Activated T-helper 1 cell treated with Interleukin-2 at 50 U/mL for 16 hours (primary cell): ENCODE measurements around the gene NHEJ1.
"Not testable (repeated sequence)": the region's sequence is repeated elsewhere in the genome, so short reads cannot be mapped to it uniquely, and the experiment has no call there.

ENCODE experiments used
- DNase-seq: peaks from one replicate; pipeline ENCODE4 v3.0.0-alpha.2; 2020; ENCODE audit warnings: low read depth

NHEJ1 gene

DNA sequence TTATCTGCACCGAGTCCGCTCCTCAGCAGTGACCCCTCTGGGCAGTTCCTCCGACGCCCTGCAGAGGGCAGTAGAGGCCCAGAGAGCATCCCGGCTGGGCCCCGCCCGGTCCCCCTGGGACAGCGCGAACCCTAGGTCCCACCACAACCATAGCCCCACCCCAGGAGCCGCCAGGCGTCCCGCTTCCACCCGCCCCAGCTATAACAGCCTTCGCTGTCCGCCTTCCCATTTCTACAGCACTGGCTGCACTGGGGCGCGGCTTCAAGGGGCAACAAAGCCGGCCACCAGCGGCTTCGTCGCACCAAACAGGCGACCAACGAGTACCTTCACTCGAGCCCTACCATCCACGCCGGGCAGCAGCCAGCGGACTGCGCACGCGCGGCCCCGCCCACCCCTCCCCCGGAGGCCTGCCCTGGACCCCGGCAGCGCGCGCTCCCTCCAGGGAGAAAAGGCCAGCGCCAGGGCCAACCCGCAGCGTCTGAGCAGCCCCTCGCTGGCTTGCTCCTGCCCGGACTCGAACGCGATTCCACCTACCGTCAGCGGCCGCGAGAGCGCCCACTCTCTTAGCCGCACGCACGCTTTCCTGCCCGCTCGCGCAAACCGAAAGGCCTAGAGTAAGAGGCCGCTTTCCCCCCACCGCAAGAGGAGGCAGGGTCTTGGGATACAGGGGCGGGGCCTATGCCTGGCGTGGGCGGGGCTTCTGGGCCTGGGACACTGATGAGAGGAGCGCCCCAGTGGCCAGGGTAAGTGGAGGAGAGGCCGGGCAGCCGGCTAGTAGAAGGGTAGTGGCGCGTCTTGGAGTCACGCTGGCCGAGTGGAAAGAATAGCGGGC, at the start of gene NHEJ1:
Gene NHEJ1, minus strand, starts transcription at position 630 of the 832 bp plus-strand sequence. CDS start 2,453 bp downstream, outside the sequence.
- DNase-seq, result peak; percentile 85

DNA sequence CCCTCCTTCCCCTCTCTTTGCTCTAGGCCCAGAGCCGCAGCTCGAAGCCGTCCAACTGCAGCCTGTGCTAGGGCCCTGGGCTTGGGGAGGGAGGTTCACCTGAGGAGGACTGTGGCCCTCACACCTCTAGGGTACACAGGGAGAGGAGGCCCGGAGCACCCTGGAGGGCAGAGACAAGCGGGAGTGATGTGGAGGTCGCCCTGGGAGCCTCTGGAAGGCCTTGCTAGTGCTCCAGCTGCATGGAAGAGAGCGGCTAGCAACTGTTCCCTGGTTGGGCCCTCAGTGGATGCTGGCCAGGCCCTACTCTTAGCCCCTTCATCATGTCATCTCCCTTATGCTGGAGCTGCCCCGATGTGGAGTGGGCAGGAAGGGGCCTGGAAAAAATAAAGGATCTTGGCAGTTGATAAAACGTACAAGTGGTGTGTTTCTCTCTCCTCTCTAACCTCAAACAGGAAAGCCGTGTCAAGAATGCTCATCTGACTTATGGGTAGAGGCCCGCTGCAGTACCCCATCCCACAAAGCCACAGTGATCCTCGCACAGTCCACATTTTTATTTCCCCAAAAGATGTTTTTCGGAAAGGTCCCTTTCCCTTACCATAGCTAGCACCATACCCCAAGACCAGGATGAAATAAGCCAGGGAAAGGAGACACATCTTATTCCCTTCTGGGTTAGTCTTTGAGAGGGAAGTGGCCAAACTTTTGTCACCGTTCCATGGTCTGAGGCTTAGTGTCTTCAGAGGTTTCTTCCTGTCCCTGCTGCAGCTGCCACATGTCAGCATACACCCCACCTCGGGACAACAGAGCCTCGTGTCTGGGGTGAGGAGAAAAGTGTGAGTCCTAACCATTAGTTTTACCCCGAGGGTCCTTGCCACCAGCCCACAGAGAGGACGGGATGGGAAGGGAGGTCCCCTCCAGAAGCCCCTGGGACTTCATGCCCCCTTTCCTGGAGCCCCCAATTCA, 48.9 kb upstream of the NHEJ1 start:
- DNase-seq, result no peak

- no peak for DNase-seq
These were observed 47.5 kb upstream of the NHEJ1 start for GRCh38 chr2:219207884-219208740.

- no peak for DNase-seq
These were observed 46.7 kb upstream of the NHEJ1 start for GRCh38 chr2:219207134-219207883.

DNA sequence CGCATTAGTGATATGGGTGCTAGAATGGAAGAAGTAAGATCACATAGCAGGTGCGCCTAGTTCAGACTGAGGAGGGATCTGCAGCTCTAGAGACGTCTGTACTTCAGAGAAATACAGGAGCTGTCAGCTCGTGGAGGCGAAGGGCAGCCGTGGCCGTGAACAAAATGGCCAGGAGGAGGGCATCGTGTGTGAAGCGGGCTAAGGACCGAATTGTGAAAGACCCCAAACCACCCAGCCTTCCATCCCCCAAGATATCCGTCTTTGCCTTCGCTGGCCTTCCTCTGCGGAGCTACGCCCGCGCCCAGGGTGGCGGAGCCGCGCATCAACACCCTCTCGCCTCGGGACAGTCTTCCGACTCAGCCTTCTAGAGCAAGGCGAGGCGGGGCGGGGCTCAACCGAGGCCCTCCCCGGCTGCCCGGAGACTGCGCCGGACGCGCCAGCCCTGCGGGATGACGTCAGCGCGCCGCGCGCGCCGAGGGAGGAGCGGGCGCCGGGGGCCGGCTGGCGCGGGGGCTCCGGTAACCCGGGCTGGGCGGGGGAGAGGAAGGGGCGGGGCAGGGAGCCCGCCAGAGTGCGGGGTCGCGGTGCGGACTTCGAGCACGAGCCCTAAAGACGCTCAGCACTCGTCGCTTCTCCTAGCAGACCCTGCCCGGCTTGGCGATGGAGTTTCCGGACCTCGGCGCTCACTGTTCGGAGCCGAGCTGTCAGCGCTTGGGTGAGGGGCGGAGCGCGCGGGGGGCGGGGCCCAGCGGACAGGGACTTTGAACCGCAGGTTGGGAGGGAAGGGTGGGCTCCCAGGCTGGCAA, 45.9 kb upstream of the NHEJ1 start, which contains the start of gene ZFAND2B:
Gene ZFAND2B, plus strand, starts transcription at position 455 of the 806 bp plus-strand sequence. Its CDS starts 206 bp downstream, at position 661.
- peak; percentile 95 for DNase-seq

DNA sequence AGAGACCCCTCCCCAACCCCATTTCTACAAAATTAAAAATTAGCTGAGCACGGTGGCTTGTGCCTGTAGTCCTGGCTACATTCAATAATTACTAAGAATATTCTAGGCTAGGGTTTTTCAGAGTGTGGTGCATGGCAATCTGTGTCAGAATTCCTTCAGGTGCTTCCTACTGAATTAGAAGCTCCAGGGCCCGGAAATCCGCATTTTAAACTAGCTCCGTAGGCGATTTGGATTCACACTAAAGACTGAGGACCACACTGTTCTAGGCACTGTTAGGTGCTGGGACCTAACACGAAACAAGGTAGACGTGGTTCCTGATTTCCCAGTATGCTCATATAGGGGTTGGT, 45.3 kb upstream of the NHEJ1 start:
- no peak for DNase-seq

- no peak for DNase-seq
These were observed 44.5 kb upstream of the NHEJ1 start for GRCh38 chr2:219205165-219205538.

- no peak for DNase-seq
These were observed 44.0 kb upstream of the NHEJ1 start for GRCh38 chr2:219204425-219205164.

GRCh38 chr2:219201331-219201730, 40.7 kb upstream of the NHEJ1 start:
- DNase-seq, result not testable (repeated sequence)

DNA sequence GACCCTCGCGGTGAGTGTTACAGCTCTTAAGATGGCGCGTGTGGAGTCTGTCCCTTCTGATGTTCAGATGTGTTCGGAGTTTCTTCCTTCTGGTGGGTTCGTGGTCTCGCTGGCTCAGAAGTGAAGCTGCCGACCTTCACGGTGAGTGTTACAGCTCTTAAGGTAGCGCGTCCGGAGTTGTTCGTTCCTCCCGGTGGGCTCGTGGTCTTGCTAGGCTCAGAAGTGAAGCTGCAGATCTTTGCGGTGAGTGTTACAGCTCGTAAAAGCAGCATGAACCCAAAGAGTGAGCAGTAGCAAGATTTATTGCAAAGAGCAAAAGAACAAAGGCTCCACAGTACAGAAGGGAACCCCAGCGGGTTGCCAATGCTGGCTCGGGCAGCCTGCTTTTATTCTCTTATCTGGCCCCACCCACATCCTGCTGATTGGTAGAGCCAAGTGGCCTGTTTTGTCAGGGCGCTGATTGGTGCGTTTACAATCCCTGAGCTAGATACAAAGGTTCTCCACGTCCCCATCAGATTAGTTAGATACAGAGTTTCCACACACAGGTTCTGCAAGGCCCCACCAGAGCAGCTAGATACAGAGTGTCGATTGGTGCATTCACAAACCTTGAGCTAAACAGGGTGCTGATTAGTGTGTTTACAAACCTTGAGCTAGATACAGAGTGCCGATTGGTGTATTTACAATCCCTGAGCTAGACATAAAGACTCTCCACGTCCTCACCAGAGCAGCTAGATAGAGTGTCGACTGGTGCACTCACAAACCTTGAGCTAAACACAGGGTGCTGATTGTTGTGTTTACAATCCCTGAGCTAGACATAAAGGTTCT, 40.1 kb upstream of the NHEJ1 start:
- not testable (repeated sequence) for DNase-seq

GRCh38 chr2:219199470-219200211, 39.0 kb upstream of the NHEJ1 start:
- DNase-seq, result no peak

DNA sequence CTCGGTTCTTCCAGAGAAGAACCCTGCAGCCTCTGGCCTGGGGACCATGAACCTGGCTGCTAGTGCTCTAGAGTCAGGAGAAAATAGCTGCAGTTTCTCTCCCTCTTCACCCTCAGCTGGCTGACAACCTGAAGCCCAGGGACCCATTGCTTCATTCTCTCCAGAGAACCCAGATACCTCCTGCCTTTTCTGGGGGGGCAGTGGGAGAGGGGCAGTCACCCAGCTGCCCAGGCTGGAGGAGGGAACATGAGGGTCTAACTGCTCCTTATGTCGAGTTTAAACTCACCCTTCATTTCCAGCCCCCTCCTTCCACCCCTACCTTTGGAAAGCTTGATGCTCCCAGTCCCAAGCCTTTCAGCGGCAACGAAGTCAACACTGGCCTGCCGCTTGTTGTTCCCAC, 38.4 kb upstream of the NHEJ1 start:
- DNase-seq, result no peak

DNA sequence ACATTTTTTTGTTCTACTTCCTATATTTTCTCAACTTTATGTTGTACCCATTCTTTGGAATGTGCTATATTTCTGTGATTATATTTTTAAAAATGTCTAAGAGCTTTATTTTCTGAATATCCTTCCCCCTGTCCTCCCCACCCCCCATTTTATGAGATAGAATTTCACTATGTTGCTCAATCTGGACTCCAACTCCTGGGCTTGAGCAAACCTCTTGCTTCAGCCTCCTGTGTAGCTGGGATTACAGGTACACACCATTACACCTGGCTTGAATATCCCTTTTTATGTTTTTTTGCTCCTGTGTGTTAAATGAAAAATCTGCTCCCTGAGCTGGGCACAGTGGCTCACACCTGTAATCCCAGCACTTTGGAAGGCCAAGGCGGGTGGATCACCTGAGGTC, 36.8 kb upstream of the NHEJ1 start:
- no peak for DNase-seq

DNA sequence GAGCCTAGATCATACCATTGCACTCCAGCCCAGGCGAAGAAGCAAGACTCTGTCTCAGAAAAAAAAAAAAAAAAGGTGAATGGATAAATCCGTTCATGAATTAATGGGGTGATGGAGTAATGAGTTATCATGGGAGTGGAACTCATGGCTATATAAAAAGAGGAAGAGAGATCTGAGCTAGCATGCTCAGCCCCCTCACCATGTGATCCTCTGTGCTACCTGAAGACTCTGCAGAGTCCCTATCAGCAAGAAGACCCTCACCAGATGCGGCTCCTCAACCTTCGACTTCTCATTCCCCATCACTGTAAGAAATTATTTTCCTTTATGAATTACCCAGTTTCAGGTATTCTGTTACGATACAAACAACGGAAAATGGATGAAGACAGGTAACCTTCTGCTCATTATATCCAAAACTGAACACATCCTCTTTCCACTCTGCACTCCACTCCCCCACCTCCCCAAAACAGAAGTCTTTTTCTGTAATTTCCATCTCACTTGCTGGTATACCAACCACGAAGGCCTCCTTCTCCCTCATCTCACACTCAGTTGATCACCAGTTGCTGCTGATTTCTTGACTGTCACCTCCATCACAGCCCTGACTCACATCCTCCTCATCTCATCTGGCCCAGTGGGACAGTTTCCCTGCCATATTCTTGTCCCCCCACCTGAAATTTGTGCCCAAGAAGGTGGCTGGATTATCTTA, 26.3 kb upstream of the NHEJ1 start:
- DNase-seq, result no peak

GRCh38 chr2:219184121-219184520, 23.5 kb upstream of the NHEJ1 start:
- DNase-seq, result no peak

DNA sequence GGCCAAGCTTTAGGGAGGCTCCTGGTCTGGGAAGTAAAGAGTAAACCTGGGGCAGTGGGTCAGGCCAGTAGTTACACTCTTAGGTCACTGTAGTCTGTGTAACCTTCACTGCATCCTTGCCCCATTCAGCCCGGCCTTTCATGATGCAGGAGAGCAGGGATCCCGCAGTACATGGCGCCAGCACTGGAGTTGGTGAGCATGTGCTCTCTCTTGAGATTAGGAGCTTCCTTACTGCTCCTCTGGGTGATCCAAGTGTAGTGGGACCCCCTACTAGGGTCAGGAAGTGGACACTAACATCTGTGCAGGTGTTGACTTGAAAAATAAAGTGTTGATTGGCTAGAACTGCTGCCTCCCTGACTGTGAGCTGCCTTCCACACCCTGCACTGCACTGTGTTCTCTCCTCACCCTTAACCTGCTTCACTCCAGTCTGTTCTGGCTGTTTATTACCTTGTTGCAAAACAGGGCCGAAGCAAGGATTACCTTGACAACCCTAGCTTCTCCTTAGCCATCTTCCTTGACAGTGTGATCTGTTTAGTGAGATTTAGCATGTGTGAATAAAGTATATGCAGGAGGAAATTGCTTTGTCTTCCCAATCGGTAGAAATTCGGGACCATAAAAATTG, 22.6 kb upstream of the NHEJ1 start:
- DNase-seq, result no peak
